ENCODE measurements around the gene TET3. TPM values are rescaled to one million over a fixed set of nuclear protein-coding genes. Genes with fewer than 3 reads are reported as not detected.

Gene TET3
- total RNA-seq, 4 donors from 2014 or later = 18.2 to 38.7 (median 27.0) TPM

- Histone ChIP-seq H3K36me3 (peaks cover 0 to 29% (median 0%) of the 10 kb centered on the region in 3 donors), H3K4me1 (no peaks in the 10 kb centered on the region), H3K27me3 (no peaks in the 10 kb centered on the region), H3K4me3 (no peak overlapping the region), H3K9me3 (no peaks in the 10 kb centered on the region), H3K27ac (no peak overlapping the region)
- DNase-seq = no peak
- TF ChIP-seq, protein P1, sequence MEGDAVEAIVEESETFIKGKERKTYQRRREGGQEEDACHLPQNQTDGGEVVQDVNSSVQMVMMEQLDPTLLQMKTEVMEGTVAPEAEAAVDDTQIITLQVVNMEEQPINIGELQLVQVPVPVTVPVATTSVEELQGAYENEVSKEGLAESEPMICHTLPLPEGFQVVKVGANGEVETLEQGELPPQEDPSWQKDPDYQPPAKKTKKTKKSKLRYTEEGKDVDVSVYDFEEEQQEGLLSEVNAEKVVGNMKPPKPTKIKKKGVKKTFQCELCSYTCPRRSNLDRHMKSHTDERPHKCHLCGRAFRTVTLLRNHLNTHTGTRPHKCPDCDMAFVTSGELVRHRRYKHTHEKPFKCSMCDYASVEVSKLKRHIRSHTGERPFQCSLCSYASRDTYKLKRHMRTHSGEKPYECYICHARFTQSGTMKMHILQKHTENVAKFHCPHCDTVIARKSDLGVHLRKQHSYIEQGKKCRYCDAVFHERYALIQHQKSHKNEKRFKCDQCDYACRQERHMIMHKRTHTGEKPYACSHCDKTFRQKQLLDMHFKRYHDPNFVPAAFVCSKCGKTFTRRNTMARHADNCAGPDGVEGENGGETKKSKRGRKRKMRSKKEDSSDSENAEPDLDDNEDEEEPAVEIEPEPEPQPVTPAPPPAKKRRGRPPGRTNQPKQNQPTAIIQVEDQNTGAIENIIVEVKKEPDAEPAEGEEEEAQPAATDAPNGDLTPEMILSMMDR (IDR thresholded peaks at IDR 0.05) = no peak
- no peak for TF ChIP-seq POLR2A (IDR thresholded peaks at IDR 0.05)
Observed at GRCh38 chr2:73961823-73962615, 22.7 kb upstream of the TET3 start.

GRCh38 chr2:73962798-73963197 is 21.9 kb upstream of the TET3 start:
- DNase-seq = no peak
- TF ChIP-seq POLR2A (IDR thresholded peaks at IDR 0.05) = no peak
- TF ChIP-seq, protein P1 (IDR thresholded peaks at IDR 0.05) = no peak
- no peak overlapping the region for H3K4me3 ChIP-seq
- H3K27me3 ChIP-seq = no peaks in the 10 kb centered on the region
- no peaks in the 10 kb centered on the region for H3K9me3 ChIP-seq
- no peak overlapping the region for H3K27ac ChIP-seq
- H3K4me1 ChIP-seq = no peaks in the 10 kb centered on the region
- peaks cover 0 to 22% (median 0%) of the 10 kb centered on the region in 3 donors for H3K36me3 ChIP-seq

- H3K36me3 ChIP-seq = peaks cover 0 to 14% (median 0%) of the 10 kb centered on the region in 3 donors
- H3K4me3 ChIP-seq = no peak overlapping the region
- H3K27ac ChIP-seq = no peak overlapping the region
- TF ChIP-seq POLR2A (IDR thresholded peaks at IDR 0.05) = no peak
- TF ChIP-seq, protein P1 (IDR thresholded peaks at IDR 0.05) = no peak
- no peaks in the 10 kb centered on the region for H3K27me3 ChIP-seq
- DNase-seq = no peak
- no peaks in the 10 kb centered on the region for H3K4me1 ChIP-seq
- H3K9me3 ChIP-seq = no peaks in the 10 kb centered on the region
Observed at GRCh38 chr2:73963385-73964120, 21.2 kb upstream of the TET3 start.

- no peak for TF ChIP-seq POLR2A (IDR thresholded peaks at IDR 0.05)
- TF ChIP-seq, protein P1 (IDR thresholded peaks at IDR 0.05) = no peak
- DNase-seq = no peak
- Histone ChIP-seq H3K36me3 (peaks cover 0 to 7% (median 0%) of the 10 kb centered on the region in 3 donors), H3K9me3 (no peaks in the 10 kb centered on the region), H3K4me1 (no peaks in the 10 kb centered on the region), H3K4me3 (no peak overlapping the region), H3K27ac (no peak overlapping the region), H3K27me3 (no peaks in the 10 kb centered on the region)
Observed at GRCh38 chr2:73964223-73964622, 20.5 kb upstream of the TET3 start.

GRCh38 chr2:73965053-73965452 is 19.7 kb upstream of the TET3 start:
- TF ChIP-seq, protein P1 (IDR thresholded peaks at IDR 0.05) = no peak
- TF ChIP-seq POLR2A (IDR thresholded peaks at IDR 0.05) = no peak
- no peaks in the 10 kb centered on the region for H3K27me3 ChIP-seq

More at GRCh38 chr2:73965053-73965452, 19.7 kb upstream of the TET3 start:
- DNase-seq = no peak
- Histone ChIP-seq H3K4me3 (no peak overlapping the region), H3K9me3 (no peaks in the 10 kb centered on the region), H3K36me3 (no peaks in the 10 kb centered on the region), H3K27ac (no peak overlapping the region), H3K4me1 (peaks cover 0 to 3% (median under 1%) of the 10 kb centered on the region in 4 donors)
